ENCODE measurements around the gene SUCO.

Gene SUCO

DNA sequence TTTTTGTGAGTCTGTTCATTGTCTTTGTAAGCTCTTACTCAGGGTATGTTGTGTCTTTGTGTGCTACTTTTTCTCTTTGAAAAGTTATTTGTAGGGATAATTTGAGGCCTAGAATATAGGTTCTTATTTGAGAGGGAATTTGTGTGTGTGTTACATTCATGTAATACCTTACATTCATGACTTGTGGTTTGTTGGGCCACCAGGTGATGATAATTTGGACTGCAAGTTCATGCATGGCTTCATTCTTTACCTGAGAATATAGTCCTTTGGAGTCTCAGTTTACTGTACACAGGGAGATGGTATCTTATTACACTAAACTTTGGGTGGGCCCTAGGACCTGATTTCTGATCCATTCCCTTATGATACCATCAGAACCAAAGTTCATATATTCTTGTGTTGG is 74.2 kb downstream of the SUCO start:
- no peak overlapping the region for H3K4me2 ChIP-seq (ENCODE audit: low read depth, low read length, poor library complexity, severe bottlenecking)
- H3K9me2 ChIP-seq (replicated peaks; ENCODE audit: low read depth, low read length): no peaks in the 10 kb centered on the region
- no peaks in the 10 kb centered on the region for H3K9me3 ChIP-seq (ENCODE audit: insufficient read depth, low read depth, low read length)
- peaks cover 72% of the 10 kb centered on the region for H3K36me3 ChIP-seq (ENCODE audit: insufficient read depth, low read length)
- no peak overlapping the region for H3K9ac ChIP-seq (ENCODE audit: low read depth, low read length, poor library complexity, severe bottlenecking)
- H3K4me3 ChIP-seq (ENCODE audit: low read length, poor library complexity, severe bottlenecking): no peak overlapping the region
- no peaks in the 10 kb centered on the region for H3K4me1 ChIP-seq (ENCODE audit: insufficient read depth, low read length, poor library complexity, severe bottlenecking)
- no peaks in the 10 kb centered on the region for H3F3A ChIP-seq (ENCODE audit: low read depth)
- no peaks in the 10 kb centered on the region for H3K27me3 ChIP-seq (ENCODE audit: insufficient read depth, low read length, poor library complexity, severe bottlenecking)
- no peaks in the 10 kb centered on the region for H4K20me1 ChIP-seq (ENCODE audit: insufficient read depth, low read length, poor library complexity, severe bottlenecking)
- no peak for TF ChIP-seq EZH2phosphoT487 (IDR thresholded peaks at IDR 0.05; ENCODE audit: borderline replicate concordance)
- TF ChIP-seq, protein P1, sequence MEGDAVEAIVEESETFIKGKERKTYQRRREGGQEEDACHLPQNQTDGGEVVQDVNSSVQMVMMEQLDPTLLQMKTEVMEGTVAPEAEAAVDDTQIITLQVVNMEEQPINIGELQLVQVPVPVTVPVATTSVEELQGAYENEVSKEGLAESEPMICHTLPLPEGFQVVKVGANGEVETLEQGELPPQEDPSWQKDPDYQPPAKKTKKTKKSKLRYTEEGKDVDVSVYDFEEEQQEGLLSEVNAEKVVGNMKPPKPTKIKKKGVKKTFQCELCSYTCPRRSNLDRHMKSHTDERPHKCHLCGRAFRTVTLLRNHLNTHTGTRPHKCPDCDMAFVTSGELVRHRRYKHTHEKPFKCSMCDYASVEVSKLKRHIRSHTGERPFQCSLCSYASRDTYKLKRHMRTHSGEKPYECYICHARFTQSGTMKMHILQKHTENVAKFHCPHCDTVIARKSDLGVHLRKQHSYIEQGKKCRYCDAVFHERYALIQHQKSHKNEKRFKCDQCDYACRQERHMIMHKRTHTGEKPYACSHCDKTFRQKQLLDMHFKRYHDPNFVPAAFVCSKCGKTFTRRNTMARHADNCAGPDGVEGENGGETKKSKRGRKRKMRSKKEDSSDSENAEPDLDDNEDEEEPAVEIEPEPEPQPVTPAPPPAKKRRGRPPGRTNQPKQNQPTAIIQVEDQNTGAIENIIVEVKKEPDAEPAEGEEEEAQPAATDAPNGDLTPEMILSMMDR (conservative IDR thresholded peaks at IDR 0.05; ENCODE audit: low read length): no peak
- no peak overlapping the region for H2AFZ ChIP-seq (ENCODE audit: low read length)
- H3K79me2 ChIP-seq (ENCODE audit: insufficient read depth, low read length): no peaks in the 10 kb centered on the region

GRCh38 chr1:172608098-172608601 is 75.2 kb downstream of the SUCO start:
- TF ChIP-seq, protein P1 (conservative IDR thresholded peaks at IDR 0.05; ENCODE audit: low read length): no peak
- no peak for TF ChIP-seq EZH2phosphoT487 (IDR thresholded peaks at IDR 0.05; ENCODE audit: borderline replicate concordance)
- H3K36me3 ChIP-seq (ENCODE audit: insufficient read depth, low read length): peaks cover 63% of the 10 kb centered on the region
- H3K4me2 ChIP-seq (ENCODE audit: low read depth, low read length, poor library complexity, severe bottlenecking): no peak overlapping the region
- no peaks in the 10 kb centered on the region for H4K20me1 ChIP-seq (ENCODE audit: insufficient read depth, low read length, poor library complexity, severe bottlenecking)
- H3K79me2 ChIP-seq (ENCODE audit: insufficient read depth, low read length): no peaks in the 10 kb centered on the region
- H3K4me3 ChIP-seq (ENCODE audit: low read length, poor library complexity, severe bottlenecking): no peak overlapping the region
- no peaks in the 10 kb centered on the region for H3K9me3 ChIP-seq (ENCODE audit: insufficient read depth, low read depth, low read length)
- H3K9ac ChIP-seq (ENCODE audit: low read depth, low read length, poor library complexity, severe bottlenecking): no peak overlapping the region
- H3K9me2 ChIP-seq (replicated peaks; ENCODE audit: low read depth, low read length): no peaks in the 10 kb centered on the region
- no peak overlapping the region for H2AFZ ChIP-seq (ENCODE audit: low read length)
- H3F3A ChIP-seq (ENCODE audit: low read depth): no peaks in the 10 kb centered on the region
- H3K4me1 ChIP-seq (ENCODE audit: insufficient read depth, low read length, poor library complexity, severe bottlenecking): no peaks in the 10 kb centered on the region
- H3K27me3 ChIP-seq (ENCODE audit: insufficient read depth, low read length, poor library complexity, severe bottlenecking): no peaks in the 10 kb centered on the region

DNA sequence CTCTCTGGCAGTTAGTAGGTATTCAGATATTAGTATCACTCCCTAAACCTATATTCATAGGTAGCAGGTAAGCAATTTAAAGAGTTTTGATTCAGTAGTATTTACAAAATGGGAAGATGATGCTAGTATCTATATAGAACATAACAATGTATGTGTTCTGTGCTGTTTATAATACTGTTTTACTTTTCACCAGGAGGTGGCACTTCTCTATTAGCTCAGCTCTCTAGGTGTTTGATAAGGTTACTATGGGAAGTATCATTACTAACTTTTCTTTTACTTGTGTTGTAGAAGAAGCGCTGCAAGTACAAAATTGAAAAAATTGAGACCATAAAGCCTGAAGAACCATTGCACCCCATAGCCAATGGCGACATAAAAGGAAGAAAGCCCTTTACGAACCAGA is 76.6 kb downstream of the SUCO start:
- Histone ChIP-seq H3K79me2 (ENCODE audit: insufficient read depth, low read length) (no peaks in the 10 kb centered on the region), H3K4me1 (ENCODE audit: insufficient read depth, low read length, poor library complexity, severe bottlenecking) (no peaks in the 10 kb centered on the region), H3K9me2 (replicated peaks; ENCODE audit: low read depth, low read length) (no peaks in the 10 kb centered on the region), H3K27me3 (ENCODE audit: insufficient read depth, low read length, poor library complexity, severe bottlenecking) (no peaks in the 10 kb centered on the region), H3K36me3 (ENCODE audit: insufficient read depth, low read length) (peaks cover 51% of the 10 kb centered on the region), H3K9ac (ENCODE audit: low read depth, low read length, poor library complexity, severe bottlenecking) (no peak overlapping the region), H2AFZ (ENCODE audit: low read length) (no peak overlapping the region), H4K20me1 (ENCODE audit: insufficient read depth, low read length, poor library complexity, severe bottlenecking) (no peaks in the 10 kb centered on the region), H3K9me3 (ENCODE audit: insufficient read depth, low read depth, low read length) (no peaks in the 10 kb centered on the region), H3F3A (ENCODE audit: low read depth) (no peaks in the 10 kb centered on the region), H3K4me3 (ENCODE audit: low read length, poor library complexity, severe bottlenecking) (no peak overlapping the region), H3K4me2 (ENCODE audit: low read depth, low read length, poor library complexity, severe bottlenecking) (no peak overlapping the region)
- TF ChIP-seq, protein P1 (conservative IDR thresholded peaks at IDR 0.05; ENCODE audit: low read length): peak; percentile 86
- no peak for TF ChIP-seq EZH2phosphoT487 (IDR thresholded peaks at IDR 0.05; ENCODE audit: borderline replicate concordance)
